Upper lobe of left lung (tissue), 6 donors: ENCODE results near the gene COL11A2. TPM values are rescaled to one million over a fixed set of nuclear protein-coding genes. Genes with fewer than 3 reads are reported as not detected.

Experiments
- ATAC-seq, 2 donors: fragments of 200-7000 bp; cut with Tn5 transposase; one replicate each; pipeline ENCODE4 v1.9.1; 2022; ENCODE audit warnings: mild to moderate bottlenecking in 2 of 2, moderate library complexity in 2 of 2; ENCODE audit not compliant: low FRiP score in 2 of 2
- DNase-seq, 2 donors: peaks; one replicate each; pipeline ENCODE4 v3.0.0-alpha.2; 2019 to 2020
- H3K27ac ChIP-seq, 4 donors: fragments of 200-600 bp; sonication (generic); one replicate each; pipeline ENCODE4 v1.5.1; 2016 to 2019
- H3K27me3 ChIP-seq, 4 donors: fragments of 200-600 bp; sonication (generic); one replicate each; pipeline ENCODE4 v1.5.1; 2017 to 2019
- H3K36me3 ChIP-seq, 4 donors: fragments of 200-600 bp; sonication (generic); one replicate each; pipeline ENCODE4 v1.5.1; 2016 to 2019
- H3K4me1 ChIP-seq, 4 donors: fragments of 200-600 bp; sonication (generic); one replicate each; pipeline ENCODE4 v1.5.1; 2018 to 2019
- H3K4me3 ChIP-seq, 4 donors: fragments of 200-600 bp; sonication (generic); one replicate each; pipeline ENCODE4 v1.5.1; 2017 to 2019; ENCODE audit warnings: mild to moderate bottlenecking in 2 of 4, moderate library complexity in 1 of 4
- H3K9me3 ChIP-seq, 4 donors: fragments of 200-600 bp; sonication (generic); one replicate each; pipeline ENCODE4 v1.5.1; 2018 to 2019
- CTCF ChIP-seq, 6 experiments: fragments of 450-650 bp in 4 of 6; fragments of 200-600 bp in 2 of 6; sonication (generic) in 2 of 6; IDR thresholded peaks; one replicate each; pipeline ENCODE4 v1.5.1; 2016 to 2019; ENCODE audit warnings: antibody characterized with exemption in 6 of 6
- EP300 ChIP-seq, 4 donors: sonication (generic); formaldehyde crosslinking; IDR thresholded peaks; one replicate each; pipeline ENCODE4 v1.5.1; 2017; ENCODE audit warnings: antibody characterized with exemption in 4 of 4, control low read depth in 2 of 4
- POLR2A ChIP-seq, 4 donors: fragments of 450-650 bp; IDR thresholded peaks; one replicate each; pipeline ENCODE4 v1.5.1; 2016 to 2017; ENCODE audit warnings: antibody characterized with exemption in 4 of 4, mild to moderate bottlenecking in 2 of 4
- POLR2AphosphoS5 ChIP-seq, 2 donors: sonication (generic); formaldehyde crosslinking; IDR thresholded peaks; one replicate each; pipeline ENCODE4 v1.5.1; 2017; ENCODE audit warnings: antibody characterized with exemption in 2 of 2
- WGBS, 2 donors: methylation state at CpG; one replicate each; pipeline ENCODE4 v1.1.5; 2017 to 2018; 5-methylcytosine and 5-hydroxymethylcytosine counted together
- total RNA-seq, 6 donors: library from RNA; depleted of rRNA in 4 of 6; stranded (reverse); fragments of >200 nt in 4 of 6; gene quantifications; one replicate each; pipeline versions ENCODE4 v1.1.0 to v1.2.1, GENCODE V29; 2016 to 2021
- donor health status: DM: no; HTN: no; CAD: no; lungs with moderate emphysema.
- donor health status: DM: no; HTN: yes; CAD: no; lungs with severe emphysema.

The COL11A2 gene
- total RNA-seq, 6 donors from 2014 or later = 0.20 to 2.1 (median 0.74) TPM

GRCh38 chr6:33190504-33191107 lies 1.7 kb downstream of the COL11A2 start:
- peaks cover 3 to 19% (median 17%) of the 10 kb centered on the region in 4 donors for H3K36me3 ChIP-seq
- no peaks in the 10 kb centered on the region for H3K9me3 ChIP-seq
- H3K27me3 ChIP-seq = peaks cover 0 to 14% (median 9%) of the 10 kb centered on the region in 4 donors
- peaks cover 17 to 20% (median 18%) of the 10 kb centered on the region in 4 donors for H3K4me1 ChIP-seq
- TF ChIP-seq CTCF (IDR thresholded peaks at IDR 0.05) = no peak
- no peak for TF ChIP-seq POLR2AphosphoS5 (IDR thresholded peaks at IDR 0.05)
- TF ChIP-seq EP300 (IDR thresholded peaks at IDR 0.05) = no peak
- no peak overlapping the region for H3K4me3 ChIP-seq
- no peak overlapping the region for H3K27ac ChIP-seq
- 85 to 93% methylated on average over 10 to 11 of the region's 11 CpGs for WGBS, 2 donors
- no peak for DNase-seq
- no peak for ATAC-seq

DNA sequence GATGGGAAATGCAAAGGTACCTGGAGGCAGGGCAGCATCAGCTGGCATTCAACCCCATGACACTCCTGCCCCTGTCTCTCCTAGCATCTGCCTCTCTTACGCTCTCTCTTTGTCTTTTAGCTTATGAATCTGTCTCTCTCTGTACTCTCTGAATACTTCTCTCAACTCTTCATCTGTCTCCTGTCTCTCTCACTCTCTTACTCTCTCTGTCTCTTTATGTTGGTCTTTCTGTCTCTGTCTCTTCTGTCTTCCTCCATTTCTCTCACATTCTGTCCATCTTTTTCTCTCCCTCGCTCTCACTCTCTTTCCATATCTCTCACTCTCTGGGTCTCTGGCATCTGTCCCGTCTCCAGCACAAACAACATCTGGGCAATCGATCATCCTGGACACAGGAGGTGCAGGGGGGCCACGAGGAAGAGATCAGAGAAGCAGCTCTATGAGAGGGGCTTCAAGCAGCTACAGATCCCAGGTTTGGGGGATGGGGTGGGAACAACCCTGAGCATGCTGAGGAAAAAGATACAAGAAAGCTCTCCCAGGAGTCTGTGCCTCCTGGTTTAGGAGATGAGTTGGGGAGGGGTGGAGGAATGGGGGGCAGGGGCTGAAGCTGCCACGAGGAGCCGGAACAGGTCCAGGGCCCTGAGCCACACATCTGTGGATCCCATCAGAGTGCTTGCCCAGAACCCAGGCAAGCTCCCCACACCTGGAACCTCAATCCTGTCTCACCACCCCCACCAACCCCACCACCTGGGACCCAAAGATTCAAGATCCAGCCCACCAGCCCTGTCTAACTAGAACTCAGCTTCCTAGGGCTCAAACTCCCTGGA lies 2.4 kb downstream of the COL11A2 start:
- H3K36me3 ChIP-seq = peaks cover 0 to 11% (median 10%) of the 10 kb centered on the region in 4 donors
- no peak overlapping the region for H3K27ac ChIP-seq
- no peak for DNase-seq
- 69 to 75% methylated on average over 7 of the region's 7 CpGs for WGBS, 2 donors
- H3K27me3 ChIP-seq = peaks cover 0 to 14% (median 9%) of the 10 kb centered on the region in 4 donors
- TF ChIP-seq POLR2A (IDR thresholded peaks at IDR 0.05) = no peak
- TF ChIP-seq POLR2AphosphoS5 (IDR thresholded peaks at IDR 0.05) = no peak
- TF ChIP-seq CTCF (IDR thresholded peaks at IDR 0.05) = no peak
- TF ChIP-seq EP300 (IDR thresholded peaks at IDR 0.05) = no peak
- H3K4me3 ChIP-seq = no peak overlapping the region
- ATAC-seq = no peak
- peaks cover 17 to 20% (median 18%) of the 10 kb centered on the region in 4 donors for H3K4me1 ChIP-seq
- no peaks in the 10 kb centered on the region for H3K9me3 ChIP-seq

GRCh38 chr6:33189164-33189563 lies 3.1 kb downstream of the COL11A2 start:
- 84 to 90% methylated on average over 7 to 8 of the region's 8 CpGs for WGBS, 2 donors
- H3K27me3 ChIP-seq = peaks cover 0 to 14% (median 9%) of the 10 kb centered on the region in 4 donors
- DNase-seq = no peak

DNA sequence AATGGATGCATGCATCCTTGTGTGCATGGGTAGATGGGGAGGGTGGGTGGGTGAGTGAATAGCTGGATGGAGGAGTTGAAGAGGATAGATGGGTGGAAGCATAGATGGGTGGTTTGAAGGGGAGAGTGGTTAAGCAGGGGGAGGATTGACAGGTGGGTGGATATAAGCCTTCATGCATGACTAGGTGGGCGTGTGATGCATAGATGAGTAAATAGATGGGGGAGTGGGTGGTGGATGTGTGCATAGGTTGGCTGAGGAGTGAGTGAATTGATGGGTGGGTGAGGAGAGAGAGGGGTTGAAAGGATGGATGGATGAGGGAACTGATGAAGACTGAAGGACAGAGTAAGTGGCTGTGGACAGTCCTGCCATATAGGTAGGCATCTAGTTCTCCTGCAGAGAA lies 4.5 kb downstream of the COL11A2 start:
- 85 to 100% methylated on average over 1 of the region's 1 CpG for WGBS, 2 donors
- H3K36me3 ChIP-seq = no peaks in the 10 kb centered on the region
- peaks cover 9 to 16% (median 15%) of the 10 kb centered on the region in 4 donors for H3K4me1 ChIP-seq
- no peak overlapping the region for H3K27ac ChIP-seq
- peaks cover 0 to 14% (median 9%) of the 10 kb centered on the region in 4 donors for H3K27me3 ChIP-seq
- TF ChIP-seq CTCF (IDR thresholded peaks at IDR 0.05) = no peak
- TF ChIP-seq POLR2AphosphoS5 (IDR thresholded peaks at IDR 0.05) = no peak
- TF ChIP-seq POLR2A (IDR thresholded peaks at IDR 0.05) = no peak
- TF ChIP-seq EP300 (IDR thresholded peaks at IDR 0.05) = no peak
- H3K4me3 ChIP-seq = no peak overlapping the region
- DNase-seq (no peak), ATAC-seq (no peak)
- no peaks in the 10 kb centered on the region for H3K9me3 ChIP-seq

More at GRCh38 chr6:33189164-33189563, 3.1 kb downstream of the COL11A2 start:
- H3K36me3 ChIP-seq = peaks cover 0 to 5% (median 3%) of the 10 kb centered on the region in 4 donors
- no peaks in the 10 kb centered on the region for H3K9me3 ChIP-seq
- H3K4me3 ChIP-seq = no peak overlapping the region
- no peak for ATAC-seq
- TF ChIP-seq EP300 (IDR thresholded peaks at IDR 0.05) = no peak
- TF ChIP-seq POLR2A (IDR thresholded peaks at IDR 0.05) = no peak
- TF ChIP-seq POLR2AphosphoS5 (IDR thresholded peaks at IDR 0.05) = no peak
- TF ChIP-seq CTCF (IDR thresholded peaks at IDR 0.05) = no peak
- peaks cover 17 to 20% (median 18%) of the 10 kb centered on the region in 4 donors for H3K4me1 ChIP-seq
- H3K27ac ChIP-seq = no peak overlapping the region
